Peyer's patch (tissue), 4 donors: ENCODE measurements around the gene ZBTB11.

ENCODE experiments used
- POLR2A ChIP-seq, 2 donors: fragments of 450-650 bp; IDR thresholded peaks; one replicate each; pipeline ENCODE4 v1.5.1; 2017; ENCODE audit warnings: antibody characterized with exemption in 2 of 2, mild to moderate bottlenecking in 2 of 2, moderate library complexity in 2 of 2
- TF ChIP-seq, protein P1 (sequence below), 6 experiments: fragments of 450-650 bp in 4 of 6; fragments of 200-600 bp in 2 of 6; sonication (generic) in 1 of 6; IDR thresholded peaks; one replicate each; pipeline ENCODE4 v1.5.1; 2017 to 2019; ENCODE audit warnings: antibody characterized with exemption in 6 of 6, mild to moderate bottlenecking in 3 of 6, moderate library complexity in 1 of 6

DNA sequence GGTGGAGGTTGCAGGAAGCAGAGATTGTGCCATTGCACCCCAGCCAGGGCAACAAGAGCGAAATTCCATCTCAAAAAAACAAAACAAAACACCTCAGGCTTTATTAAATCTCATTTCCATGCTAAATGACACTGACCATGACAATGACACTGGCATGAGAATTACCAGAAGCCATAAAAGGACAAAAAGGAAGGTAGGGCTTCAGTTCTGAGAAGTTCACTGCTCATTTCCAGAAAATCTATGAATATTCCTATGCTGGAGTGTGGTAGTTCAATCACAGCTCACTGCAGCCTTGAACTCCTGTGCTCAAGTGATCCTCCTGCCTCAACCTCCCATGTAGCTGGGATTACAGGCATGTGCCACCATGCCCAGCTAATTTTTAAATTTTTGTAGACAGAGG is 58.2 kb downstream of the ZBTB11 start:
- TF ChIP-seq POLR2A (IDR thresholded peaks at IDR 0.05), result no peak
- TF ChIP-seq, protein P1, sequence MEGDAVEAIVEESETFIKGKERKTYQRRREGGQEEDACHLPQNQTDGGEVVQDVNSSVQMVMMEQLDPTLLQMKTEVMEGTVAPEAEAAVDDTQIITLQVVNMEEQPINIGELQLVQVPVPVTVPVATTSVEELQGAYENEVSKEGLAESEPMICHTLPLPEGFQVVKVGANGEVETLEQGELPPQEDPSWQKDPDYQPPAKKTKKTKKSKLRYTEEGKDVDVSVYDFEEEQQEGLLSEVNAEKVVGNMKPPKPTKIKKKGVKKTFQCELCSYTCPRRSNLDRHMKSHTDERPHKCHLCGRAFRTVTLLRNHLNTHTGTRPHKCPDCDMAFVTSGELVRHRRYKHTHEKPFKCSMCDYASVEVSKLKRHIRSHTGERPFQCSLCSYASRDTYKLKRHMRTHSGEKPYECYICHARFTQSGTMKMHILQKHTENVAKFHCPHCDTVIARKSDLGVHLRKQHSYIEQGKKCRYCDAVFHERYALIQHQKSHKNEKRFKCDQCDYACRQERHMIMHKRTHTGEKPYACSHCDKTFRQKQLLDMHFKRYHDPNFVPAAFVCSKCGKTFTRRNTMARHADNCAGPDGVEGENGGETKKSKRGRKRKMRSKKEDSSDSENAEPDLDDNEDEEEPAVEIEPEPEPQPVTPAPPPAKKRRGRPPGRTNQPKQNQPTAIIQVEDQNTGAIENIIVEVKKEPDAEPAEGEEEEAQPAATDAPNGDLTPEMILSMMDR (IDR thresholded peaks at IDR 0.05), result no peak
